Non-pigmented ciliary epithelial cell (primary cell): ENCODE measurements around the gene OR2W3.
"Not testable (repeated sequence)": the region's sequence is repeated elsewhere in the genome, so short reads cannot be mapped to it uniquely, and the experiment has no call there.

ENCODE experiments used
- DNase-seq: peaks from one replicate; pipeline ENCODE4 v3.0.0-alpha.2; 2010; ENCODE audit warnings: low read depth

The OR2W3 gene

DNA sequence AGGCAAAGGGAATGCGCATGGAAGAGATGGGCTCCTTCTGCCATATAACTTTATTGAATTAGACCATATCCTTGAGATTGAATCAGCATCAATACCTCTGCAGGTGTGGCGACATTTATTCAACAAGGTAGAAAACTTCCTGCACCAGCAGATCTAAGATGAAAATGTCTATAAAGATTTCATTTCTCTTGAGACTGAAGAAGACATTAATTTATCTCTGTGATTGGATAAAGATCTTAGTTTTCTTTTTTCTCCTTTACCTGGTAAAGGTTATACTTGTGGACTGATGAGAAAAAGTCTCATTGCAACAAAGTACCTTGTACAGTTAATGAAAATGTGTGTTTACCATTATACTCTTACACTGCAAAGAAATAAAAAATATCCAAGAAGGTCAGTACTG is 24.6 kb downstream of the OR2W3 start, which contains the start of gene OR2T8:
TSS of gene OR2T8 (plus strand) at position 301 of the 400 bp plus-strand sequence. CDS start 766 bp downstream, outside the sequence.
- no peak for DNase-seq

DNA sequence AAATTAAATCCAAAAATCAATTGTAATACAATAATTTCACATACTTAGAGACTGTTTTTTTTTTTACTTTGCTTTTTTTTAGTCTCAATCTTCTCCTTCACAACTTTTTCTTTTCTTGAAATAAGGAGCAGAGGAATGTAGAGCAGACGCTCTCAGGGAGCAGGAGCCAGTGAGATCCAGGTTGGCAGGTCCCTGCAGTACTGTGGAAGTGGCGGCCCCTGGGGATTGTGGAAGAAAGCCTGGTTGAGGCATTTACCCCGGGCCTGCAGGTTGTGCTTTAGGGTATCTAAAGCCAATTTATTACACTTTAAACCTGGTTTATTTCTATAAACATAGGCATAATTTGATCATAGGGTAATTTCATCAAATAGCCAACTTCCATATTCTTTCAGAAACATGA is 28.6 kb downstream of the OR2W3 start:
- DNase-seq, result no peak

DNA sequence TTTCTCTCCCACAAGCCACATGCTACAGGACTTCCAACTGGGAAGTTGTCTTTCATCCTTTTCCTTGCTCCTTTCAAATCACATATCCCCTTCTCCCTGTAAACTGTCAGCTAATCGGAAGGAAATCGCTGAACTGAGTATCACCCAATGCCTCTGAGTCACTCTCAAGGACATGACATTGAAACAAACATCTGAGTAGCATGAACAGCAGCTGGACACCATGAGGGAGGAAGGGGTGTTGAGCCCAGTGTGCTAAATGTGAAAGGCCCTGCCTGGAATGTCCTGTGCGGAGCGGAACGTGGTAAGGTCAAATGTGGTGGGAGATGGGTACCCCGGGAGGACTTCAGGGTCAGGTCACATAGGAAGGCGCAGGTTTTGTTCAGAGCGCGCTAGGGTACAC is 29.5 kb downstream of the OR2W3 start, which contains the start of gene OR2AJ1:
TSS of gene OR2AJ1 (plus strand) at position 22 of the 400 bp plus-strand sequence. CDS start 8,880 bp downstream, outside the sequence.
- no peak for DNase-seq

DNA sequence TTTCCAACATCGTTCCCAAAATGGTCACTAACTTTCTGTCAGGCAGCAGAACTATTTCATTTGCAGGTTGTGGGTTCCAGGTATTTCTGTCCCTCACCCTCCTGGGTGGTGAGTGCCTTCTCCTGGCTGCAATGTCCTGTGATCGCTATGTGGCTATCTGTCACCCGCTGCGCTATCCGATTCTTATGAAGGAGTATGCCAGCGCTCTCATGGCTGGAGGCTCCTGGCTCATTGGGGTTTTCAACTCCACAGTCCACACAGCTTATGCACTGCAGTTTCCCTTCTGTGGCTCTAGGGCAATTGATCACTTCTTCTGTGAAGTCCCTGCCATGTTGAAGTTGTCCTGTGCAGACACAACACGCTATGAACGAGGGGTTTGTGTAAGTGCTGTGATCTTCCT is 38.6 kb downstream of the OR2W3 start:
- DNase-seq, result no peak

DNA sequence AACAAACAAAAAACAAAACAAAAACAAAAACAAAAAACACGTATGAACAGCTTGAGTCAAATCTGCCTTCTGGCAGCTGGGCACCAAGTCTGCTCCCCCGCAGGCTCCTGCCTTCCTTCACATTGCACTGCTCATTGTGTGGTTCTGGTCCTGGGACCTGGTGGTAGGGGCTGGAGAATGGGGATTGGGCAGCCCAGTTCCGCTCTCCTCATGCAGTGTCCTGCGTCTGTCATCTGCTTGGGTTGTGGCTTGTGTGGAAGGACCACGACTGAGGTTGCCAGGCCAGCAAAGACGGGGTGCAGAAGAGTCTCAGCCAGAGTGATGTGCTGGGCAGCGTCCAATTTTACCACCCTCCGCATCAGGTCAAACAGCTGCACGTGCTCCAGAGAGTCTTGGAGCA is 40.4 kb downstream of the OR2W3 start:
- DNase-seq, result no peak

DNA sequence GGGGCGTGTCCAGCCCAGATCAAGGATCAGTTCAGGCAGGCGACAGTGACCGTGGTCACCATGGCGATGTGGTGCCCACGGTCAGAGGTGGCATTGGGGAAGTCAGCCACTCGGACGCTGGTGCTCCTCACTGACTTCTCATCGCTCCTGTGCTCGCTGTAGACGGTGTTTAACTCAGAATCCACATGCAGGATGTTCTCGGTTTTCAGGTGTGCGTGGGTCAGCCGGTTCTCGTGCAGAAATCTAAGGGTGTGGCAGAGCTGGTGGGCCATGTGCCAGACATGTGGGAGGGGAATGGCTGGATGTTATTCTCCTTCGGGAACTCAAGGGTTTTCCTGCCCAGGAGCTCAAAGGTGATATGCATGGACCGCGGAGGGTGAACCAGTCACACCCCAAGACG is 41.0 kb downstream of the OR2W3 start:
- no peak for DNase-seq

DNA sequence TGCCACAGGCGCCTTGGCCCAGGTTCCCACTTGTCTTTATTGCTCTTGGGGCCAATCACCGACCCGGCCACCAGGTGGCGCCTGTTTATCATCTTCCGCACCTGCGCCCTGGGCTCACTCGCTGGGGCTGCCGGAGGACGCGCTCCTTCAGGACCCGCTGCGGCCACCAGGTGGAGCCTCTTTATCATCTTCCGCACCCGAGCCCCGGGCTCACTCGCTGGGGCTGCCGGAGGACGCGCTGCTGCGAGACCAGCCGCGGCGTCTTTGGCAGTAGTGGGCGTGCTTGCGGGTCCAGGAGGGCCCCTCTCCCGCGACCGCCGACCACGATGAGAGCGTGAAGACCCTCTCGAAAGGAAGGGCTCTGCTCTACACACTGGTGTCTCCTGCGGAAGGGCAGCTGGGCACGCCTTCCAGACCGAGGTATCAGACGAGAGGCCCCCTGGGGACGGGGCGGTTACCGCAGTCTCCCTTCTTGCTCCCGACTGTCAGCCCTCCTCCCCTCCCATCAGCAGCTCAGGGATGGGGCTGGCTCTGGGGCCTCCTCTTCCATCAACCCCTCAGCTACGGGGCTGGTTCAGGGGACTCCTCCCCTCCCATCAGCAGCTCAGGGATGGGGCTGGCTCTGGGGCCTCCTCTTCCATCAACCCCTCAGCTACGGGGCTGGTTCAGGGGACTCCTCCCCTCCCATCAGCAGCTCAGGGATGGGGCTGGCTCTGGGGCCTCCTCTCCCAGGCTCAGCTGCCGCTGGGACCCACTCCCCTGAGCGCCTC is 41.8 kb downstream of the OR2W3 start:
- not testable (repeated sequence) for DNase-seq

DNA sequence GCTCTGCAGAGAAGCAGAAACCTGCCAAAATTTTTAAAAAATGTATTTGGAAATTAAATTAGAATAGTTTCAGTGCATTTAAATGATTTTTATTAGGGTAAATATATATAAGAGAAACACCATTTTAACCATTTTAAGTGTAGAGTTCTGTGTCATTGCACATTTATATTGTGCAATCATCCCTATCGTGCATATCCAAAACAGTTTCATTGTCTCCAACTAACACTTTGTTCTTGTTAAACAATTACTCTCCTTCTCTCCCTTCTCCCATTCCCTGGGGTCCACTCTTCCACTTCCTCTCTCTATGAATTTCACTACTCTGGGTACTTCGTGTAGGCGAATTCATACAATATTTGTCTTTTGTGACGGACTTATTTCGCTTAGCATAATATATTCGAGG is 47.2 kb downstream of the OR2W3 start:
- no peak for DNase-seq
